DMS 273 (cell line): ENCODE data around the gene DERA.
"Not testable (repeated sequence)": the region's sequence is repeated elsewhere in the genome, so short reads cannot be mapped to it uniquely, and the experiment has no call there.

Experiments used
- DNase-seq: peaks from one replicate; lab custom pipeline; 2025; ENCODE audit not compliant: unreplicated experiment; lab: John Stamatoyannopoulos, UW

The DERA gene

DNA sequence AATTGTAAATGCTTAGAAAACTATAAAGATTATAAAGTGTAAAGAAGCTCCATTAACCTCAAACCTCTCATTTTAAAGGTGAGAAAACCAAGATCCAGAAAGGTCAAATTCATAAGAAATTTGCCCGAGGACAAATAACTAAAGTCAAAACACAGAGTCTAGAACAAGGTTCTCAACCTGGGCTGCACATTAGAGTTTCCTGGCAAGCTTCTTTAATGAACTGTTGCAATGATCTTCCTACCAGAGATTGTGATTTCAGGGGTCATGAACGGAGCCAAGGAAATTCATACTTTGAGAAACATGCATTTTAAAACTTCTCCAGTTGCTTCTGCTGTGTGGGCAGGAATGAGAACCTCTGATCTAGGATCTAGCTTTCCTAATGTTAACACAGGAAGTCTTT is 86.8 kb downstream of the DERA start:
- no peak for DNase-seq

DNA sequence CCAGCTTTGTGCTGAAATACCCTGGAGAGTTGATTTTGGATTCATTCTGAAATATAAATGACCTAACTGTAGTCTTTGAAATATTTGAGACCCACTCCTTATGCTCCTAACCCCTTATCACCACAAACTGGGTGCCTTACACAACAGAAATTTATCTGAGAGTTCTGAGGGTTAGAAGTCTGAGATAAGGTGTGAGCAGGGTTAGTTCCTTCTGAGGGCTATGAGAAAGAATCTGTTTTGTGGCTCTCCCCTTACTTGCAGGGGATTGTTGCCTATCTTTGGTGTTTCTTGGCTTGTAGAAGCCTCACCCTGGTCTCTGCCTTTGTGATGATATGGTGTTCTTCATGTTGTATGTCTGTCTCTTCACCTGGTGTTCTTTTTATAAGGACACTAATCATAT is 91.7 kb downstream of the DERA start:
- no peak for DNase-seq

DNA sequence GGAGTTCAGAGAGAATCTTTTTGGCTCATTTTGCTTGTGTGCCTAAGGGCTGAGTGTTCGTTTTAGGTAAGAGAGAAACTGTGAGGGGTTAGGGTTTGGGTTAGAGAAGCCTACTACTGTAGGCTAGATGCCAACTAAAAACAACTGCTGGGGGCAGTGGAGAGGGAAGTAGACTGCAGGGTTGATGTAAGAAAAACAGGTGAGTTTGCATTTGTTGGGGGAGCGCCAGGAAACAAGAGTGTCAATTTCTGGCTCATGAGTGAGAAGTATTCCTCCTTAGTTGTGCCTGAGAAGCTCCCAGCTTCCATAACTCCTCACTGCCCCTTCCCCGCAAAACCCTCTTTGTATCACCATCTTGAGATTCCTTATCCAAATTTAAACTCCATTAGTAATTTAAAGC is 92.3 kb downstream of the DERA start:
- no peak for DNase-seq

GRCh38 chr12:16006752-16007151 is 95.6 kb downstream of the DERA start:
- DNase-seq = no peak

DNA sequence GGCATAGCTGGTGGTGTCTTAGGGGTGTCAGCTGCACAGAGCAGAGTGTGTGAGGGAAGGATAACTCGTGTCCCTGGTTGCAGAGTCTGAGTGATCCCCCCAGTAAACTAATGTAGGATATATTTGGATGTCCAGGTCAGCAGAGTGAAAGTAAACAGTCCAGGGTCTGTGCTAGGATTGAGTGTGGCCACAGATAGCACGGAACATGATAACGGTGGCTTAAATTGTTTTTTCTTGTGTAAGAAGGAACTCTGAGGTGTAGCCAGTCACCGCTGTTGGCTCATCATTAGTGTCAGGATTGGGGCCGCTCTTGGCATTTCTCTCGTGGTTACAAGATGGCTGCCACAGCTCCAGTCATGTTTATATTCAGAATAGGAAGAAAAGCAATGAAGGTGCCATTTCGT is 97.3 kb downstream of the DERA start:
- no peak for DNase-seq

GRCh38 chr12:16012117-16012516 is 101.0 kb downstream of the DERA start:
- no peak for DNase-seq

DNA sequence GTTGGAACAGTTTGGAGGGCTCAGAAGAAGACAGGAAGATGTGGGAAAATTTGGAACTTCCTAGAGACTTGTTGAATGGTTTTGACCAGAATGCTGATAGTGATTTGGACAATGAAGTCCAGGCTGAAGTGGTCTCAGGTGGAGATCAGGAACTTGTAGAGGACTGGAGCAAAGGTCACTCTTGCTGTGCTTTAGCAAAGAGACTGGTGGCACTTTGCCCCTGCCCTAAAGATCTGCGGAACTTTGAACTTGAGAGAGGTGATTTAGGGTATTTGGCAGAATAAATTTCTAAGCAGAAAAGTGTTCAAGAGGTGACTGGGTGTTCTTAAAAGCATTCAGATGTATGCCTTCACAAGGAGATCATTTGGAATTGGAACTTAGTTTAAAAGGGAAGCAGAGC is 102.6 kb downstream of the DERA start:
- not testable (repeated sequence) for DNase-seq

DNA sequence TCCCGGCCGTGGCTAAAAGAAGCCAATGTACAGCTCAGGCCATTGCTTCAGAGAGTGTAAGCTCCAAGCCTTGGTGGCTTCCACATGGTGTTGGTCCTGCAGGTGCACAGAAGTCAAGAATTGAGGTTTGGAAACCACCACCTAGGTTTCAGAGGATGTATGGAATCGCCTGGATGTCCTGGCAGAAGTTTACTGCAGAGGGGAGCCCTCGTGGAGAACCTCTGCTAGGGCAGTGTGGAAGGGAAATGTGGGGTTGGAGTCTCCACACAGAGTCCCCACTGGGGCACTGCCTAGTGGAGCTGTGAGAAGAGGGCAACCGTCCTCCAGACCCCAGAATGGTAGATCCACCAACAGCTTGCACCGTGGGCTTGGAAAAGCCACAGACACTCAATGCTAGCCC is 103.3 kb downstream of the DERA start:
- peak; percentile 20 for DNase-seq

DNA sequence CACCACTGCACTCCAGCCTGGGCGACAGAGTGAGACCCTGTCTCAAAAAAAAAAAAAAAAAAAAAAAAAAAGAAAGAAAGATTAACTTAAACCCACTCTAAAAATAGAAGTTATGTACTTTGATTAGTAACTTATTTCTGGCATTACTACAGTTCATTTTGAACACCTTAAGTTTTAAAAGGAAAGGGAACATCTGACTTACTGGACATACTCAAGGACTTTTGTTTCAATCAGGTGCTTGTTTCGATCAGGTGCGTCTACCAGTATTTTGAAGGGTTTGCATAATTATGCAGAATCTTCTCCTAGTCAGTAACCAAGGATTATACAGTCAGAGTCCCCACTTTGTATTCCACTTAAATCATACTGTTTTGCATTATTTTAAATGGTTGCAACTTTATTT is 105.6 kb downstream of the DERA start:
- no peak for DNase-seq

DNA sequence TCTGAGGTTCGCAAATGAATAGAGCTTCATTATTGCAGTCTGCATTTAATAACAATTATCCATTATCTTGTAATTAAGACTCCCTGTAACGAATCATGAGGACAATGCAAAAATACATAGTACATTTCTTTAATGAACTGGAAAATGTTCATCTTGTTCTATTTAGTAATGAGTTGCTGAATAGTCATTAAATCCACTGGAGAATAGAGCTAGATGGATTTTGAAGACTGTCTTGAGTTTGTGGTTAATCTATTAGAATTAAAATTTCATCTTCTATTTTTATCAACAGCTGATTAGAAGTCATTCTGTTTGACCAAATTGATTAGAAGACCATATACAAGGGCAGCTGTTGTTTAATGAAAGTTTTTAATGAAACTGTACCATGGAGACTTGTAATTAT is 107.2 kb downstream of the DERA start:
- DNase-seq = no peak

DNA sequence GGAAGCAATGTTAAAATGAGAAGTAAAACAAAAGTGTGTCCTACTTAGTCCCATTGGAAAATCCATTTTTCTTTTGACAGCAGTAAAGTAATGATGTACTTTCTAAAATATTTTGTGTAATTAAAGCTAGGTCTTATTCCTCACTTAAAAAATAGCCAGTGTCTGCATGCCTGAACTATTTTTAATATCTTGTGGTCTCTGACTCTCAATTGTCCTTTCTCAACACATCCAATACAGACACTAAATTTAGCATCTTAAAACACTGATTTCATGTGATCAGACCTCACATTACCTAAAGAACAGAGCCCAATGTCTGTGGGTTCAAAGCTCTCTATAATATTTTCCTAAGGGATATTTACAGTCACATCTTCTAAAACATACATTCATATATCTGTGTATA is 108.0 kb downstream of the DERA start:
- DNase-seq = no peak

DNA sequence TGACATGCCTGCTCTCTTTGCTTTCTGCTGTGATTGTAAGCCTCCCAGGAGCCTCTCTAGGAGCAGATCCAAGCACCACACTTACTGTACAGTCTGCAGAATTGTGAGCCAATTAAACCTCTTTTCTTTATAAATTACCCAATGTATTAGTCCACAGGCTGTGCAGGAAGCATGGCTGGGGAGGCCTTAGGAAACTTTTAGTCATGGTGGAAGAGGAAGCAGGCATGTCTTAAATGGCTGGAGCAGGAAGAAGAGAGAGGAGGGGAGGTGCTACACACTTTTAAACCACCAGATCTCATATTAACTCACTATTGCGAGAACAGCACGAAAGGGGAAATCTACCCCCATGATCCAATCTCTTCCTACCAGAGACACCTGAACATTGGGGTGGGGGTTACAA is 108.9 kb downstream of the DERA start:
- DNase-seq = no peak

DNA sequence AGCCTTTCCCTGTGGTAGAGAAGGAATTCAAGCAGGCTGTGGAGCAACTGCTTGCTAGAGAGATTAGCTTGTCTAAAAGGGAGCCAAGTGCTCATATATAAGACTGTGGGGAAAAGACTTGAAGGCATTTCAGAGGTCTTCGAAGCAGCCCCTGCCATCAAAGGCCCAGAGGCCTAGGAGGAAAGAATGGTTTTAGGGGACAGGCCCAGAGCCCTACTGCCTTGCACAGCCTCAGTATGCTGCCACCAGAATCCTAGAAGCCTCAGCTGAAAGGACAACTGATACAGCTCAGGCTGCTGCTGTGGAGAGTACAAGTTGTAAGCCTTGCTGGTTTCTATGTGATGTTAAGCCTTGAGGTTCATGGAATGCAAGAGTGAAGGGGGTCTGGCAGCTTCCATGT is 109.9 kb downstream of the DERA start:
- no peak for DNase-seq

DNA sequence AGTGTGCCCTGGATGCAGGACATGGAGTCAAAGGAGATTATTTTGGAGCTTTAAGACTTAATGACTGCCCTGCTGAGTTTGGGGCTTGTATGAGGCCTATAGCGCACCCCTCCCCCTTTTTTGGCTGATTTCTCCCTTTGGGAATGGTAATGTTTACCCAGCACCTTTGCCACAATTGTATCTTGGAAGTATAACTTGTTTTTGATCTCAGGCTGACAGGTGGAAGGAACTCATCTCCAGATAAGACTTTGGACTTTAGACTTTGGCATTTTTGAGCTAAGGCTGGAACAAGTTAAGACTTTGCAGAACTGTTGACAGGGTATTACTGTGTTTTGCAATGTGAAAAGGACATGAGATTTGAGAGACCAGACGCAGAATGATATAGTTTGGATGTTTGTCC is 110.5 kb downstream of the DERA start:
- no peak for DNase-seq

- no peak for DNase-seq
Observed at GRCh38 chr12:16027002-16027401, 115.9 kb downstream of the DERA start.

DNA sequence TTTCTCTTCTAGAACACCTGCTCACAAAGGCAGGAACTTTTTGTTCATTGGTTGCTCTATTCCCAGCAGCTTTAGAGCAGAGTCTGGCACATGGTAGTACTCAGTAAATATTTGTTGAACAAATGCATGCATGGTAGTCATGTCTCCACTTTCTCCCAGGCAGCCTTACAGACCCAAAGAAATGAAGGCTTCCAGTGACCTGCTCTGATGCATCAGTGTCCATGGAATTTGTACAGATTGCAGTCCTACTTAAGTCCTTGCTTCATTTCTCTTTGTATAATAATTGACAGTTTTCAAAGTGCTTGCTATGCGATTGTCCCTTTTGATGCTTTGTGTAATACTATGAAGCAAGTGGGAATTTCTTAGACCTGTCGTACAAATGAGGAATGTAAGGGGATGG is 119.6 kb downstream of the DERA start:
- no peak for DNase-seq

DNA sequence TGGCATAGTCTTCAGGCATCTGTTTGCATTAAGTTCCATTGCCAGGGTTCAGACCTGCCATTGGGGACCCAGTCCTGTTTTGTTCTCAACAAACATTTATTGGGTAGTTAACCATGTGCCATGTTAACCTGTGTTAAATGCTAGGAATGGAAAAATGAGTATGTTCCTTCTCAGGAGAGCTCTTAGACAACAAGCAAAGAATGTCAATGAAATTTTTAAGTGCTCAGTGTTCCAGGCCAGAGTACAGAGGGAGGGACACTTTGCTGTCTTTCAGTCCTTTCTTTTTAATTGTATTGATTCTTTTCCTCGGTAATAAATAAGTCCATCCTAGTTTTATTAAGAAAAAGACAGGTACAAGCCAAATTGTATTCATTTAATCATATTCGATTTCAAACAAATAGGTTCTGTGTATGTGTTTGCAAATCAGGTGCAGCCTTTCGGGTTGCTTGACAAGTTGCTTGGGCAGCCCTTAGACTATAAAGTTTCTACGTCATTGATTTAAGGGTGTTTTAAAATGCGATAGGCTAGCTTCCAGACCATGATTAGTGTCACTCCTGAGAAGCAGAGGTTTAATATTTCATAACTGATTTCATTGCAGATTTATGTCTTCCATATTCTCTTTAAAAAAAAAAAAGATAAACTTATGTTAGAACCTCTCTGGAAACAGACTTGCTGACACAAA is 123.1 kb downstream of the DERA start:
- DNase-seq = no peak

- DNase-seq = no peak
Observed at GRCh38 chr12:16036073-16036472, 124.9 kb downstream of the DERA start.

GRCh38 chr12:16037533-16037932 is 126.4 kb downstream of the DERA start:
- no peak for DNase-seq

- DNase-seq = no peak
Observed at GRCh38 chr12:16043480-16043879, 132.3 kb downstream of the DERA start.

DNA sequence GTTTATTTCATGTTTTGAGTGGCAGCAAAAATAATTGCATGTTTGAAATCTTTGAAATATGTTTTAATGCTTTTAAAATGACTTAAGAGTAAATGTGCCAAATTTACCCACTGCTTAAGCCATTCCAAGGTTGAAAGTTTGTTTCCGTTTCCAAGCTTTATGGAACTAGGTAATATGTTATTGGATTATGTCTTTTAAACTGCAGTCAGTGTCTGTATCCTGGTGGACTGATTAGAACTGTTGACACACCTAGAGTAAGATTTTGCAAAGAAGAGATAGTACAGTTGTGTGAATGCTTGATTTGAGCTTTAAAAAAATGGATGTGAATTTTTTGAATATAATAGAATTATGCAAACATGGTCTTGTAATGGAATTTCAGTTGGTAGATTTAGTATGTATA is 135.1 kb downstream of the DERA start:
- no peak for DNase-seq

GRCh38 chr12:16048511-16048910 is 137.4 kb downstream of the DERA start:
- no peak for DNase-seq

DNA sequence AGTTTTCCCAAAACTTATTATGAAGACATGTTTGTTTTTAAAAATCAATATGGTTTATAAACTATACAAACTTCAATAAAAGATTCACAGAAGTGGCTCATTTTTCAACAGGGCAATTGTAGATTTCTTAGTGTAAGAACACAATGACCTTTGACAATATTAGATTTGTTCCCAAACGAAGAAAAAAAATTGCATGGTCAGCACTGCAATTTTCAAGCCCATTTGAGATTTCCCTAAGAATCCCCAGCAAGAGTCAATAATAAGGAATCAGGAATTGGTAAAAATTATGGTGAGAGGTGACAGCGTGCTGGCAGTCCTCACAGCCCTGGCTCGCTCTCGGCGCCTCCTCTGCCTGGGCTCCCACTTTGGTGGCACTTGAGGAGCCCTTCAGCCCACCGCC is 145.8 kb downstream of the DERA start:
- no peak for DNase-seq

GRCh38 chr12:16057351-16057751 is 146.2 kb downstream of the DERA start:
- DNase-seq = not testable (repeated sequence)
